HepG2 (cell line): ENCODE measurements around the gene ARF6. TPM values are rescaled to one million over a fixed set of nuclear protein-coding genes. Genes with fewer than 3 reads are reported as not detected.

Source experiments
- ATAC-seq: fragments of 200-7000 bp; cut with Tn5 transposase; 3 replicates; pipeline ENCODE4 v1.9.1; 2020; ENCODE audit warnings: mild to moderate bottlenecking, moderate library complexity
- BruUV-seq: library from RNA; stranded (reverse); fragments of 400-500 nt; replicated peaks from 2 replicates; lab custom pipeline; 2021; lab: Mats Ljungman, UMichigan
- CTCF ChIA-PET: fragments of 300-600 bp; formaldehyde crosslinking; extraction: SDS; loops from one replicate; lab custom pipeline; 2021; ENCODE audit warnings: low total read pairs, inconsistent platforms, low intra/inter-chr PET ratio; lab: Yijun Ruan, JAX
- POLR2A ChIA-PET: fragments of 350-600 bp; sonication (Branson Sonifier 250); formaldehyde crosslinking; loops from one replicate; lab custom pipeline; 2020; ENCODE audit warnings: antibody characterized with exemption, inconsistent platforms; lab: Yijun Ruan, JAX
- DNase-seq: peaks from one replicate; pipeline ENCODE4 v3.0.0-alpha.2; 2015; ENCODE audit warnings: low spot score
- FAIRE-seq: peaks from 3 replicates; lab custom pipeline; 2011; peaks lifted over from hg19 to GRCh38; lab: Jason Lieb, UNC
- H2AFZ ChIP-seq: one replicate; pipeline ENCODE4 v1.6.1; 2011; ENCODE audit warnings: low read length, inconsistent platforms
- H3K27ac ChIP-seq: fragments of 300-600 bp; 3 replicates; pipeline ENCODE4 v1.8.0; 2011; ENCODE audit warnings: mixed run types, mild to moderate bottlenecking, mixed read lengths, low read length, inconsistent platforms; ENCODE audit not compliant: insufficient read depth; ENCODE audit errors: extremely low read length
- H3K27me3 ChIP-seq, 2 experiments: fragments of 200-600 bp in 1 of 2; 2 replicates in 1 of 2; 3 replicates in 1 of 2; pipeline versions ENCODE4 v1.6.0 to v1.8.0; 2011; ENCODE audit warnings: low read length in 2 of 2, mild to moderate bottlenecking in 2 of 2, moderate library complexity in 2 of 2, inconsistent platforms in 1 of 2; ENCODE audit not compliant: insufficient read depth in 2 of 2, control insufficient read depth in 1 of 2
- H3K36me3 ChIP-seq, 2 experiments: fragments of 200-600 bp in 1 of 2; replicated peaks in 1 of 2; 2 replicates in 1 of 2; 3 replicates in 1 of 2; pipeline versions ENCODE4 v1.5.1 to v1.8.0; 2011; ENCODE audit warnings: low read length in 2 of 2, inconsistent platforms in 1 of 2; ENCODE audit not compliant: insufficient read depth in 2 of 2, control insufficient read depth in 1 of 2
- H3K4me1 ChIP-seq: 2 replicates; pipeline ENCODE4 v1.5.1; 2012; ENCODE audit warnings: low read length, inconsistent platforms; ENCODE audit not compliant: insufficient read depth
- H3K4me2 ChIP-seq: 2 replicates; pipeline ENCODE4 v1.6.0; 2011; ENCODE audit warnings: low read depth, low read length, inconsistent platforms
- H3K4me3 ChIP-seq, 3 experiments: fragments of 200-600 bp in 1 of 3; sonication (generic), shearing (Covaris generic) in 1 of 3; replicated peaks in 1 of 3; 2 replicates each; pipeline ENCODE4 v1.5.1; 2011 to 2016; ENCODE audit warnings: low read length in 3 of 3, inconsistent platforms in 2 of 3, low read depth in 2 of 3, mild to moderate bottlenecking in 2 of 3, control low read depth in 1 of 3, mixed read lengths in 1 of 3; ENCODE audit not compliant: insufficient read depth in 1 of 3
- H3K79me2 ChIP-seq: one replicate; pipeline ENCODE4 v1.6.1; 2011; ENCODE audit warnings: low read length, inconsistent platforms; ENCODE audit not compliant: insufficient read depth
- H3K9ac ChIP-seq: 2 replicates; pipeline ENCODE4 v1.6.0; 2011; ENCODE audit warnings: mild to moderate bottlenecking, low read depth, low read length, inconsistent platforms; ENCODE audit not compliant: insufficient read depth
- H3K9me3 ChIP-seq: 2 replicates; pipeline ENCODE4 v1.5.1; 2012; ENCODE audit warnings: mild to moderate bottlenecking, low read length
- H4K20me1 ChIP-seq: 2 replicates; pipeline ENCODE4 v1.6.0; 2011; ENCODE audit warnings: inconsistent platforms, mild to moderate bottlenecking, low read length, moderate library complexity; ENCODE audit not compliant: insufficient read depth
- GFI1 ChIP-seq: sonication (generic); formaldehyde crosslinking; IDR thresholded peaks from 2 replicates; pipeline ENCODE4 v1.5.0; 2020; ENCODE audit warnings: missing genetic modification reagents, mild to moderate bottlenecking, borderline replicate concordance
- HES4 ChIP-seq: sonication (generic); formaldehyde crosslinking; IDR thresholded peaks from 2 replicates; pipeline ENCODE4 v1.9.0; 2021; ENCODE audit warnings: mild to moderate bottlenecking, missing genetic modification reagents, borderline replicate concordance
- NCOA5 ChIP-seq: sonication (generic); formaldehyde crosslinking; IDR thresholded peaks from 2 replicates; pipeline ENCODE4 v1.4.0; 2020; ENCODE audit warnings: missing genetic modification reagents
- SIX4 ChIP-seq: sonication (generic); formaldehyde crosslinking; IDR thresholded peaks from 2 replicates; pipeline ENCODE4 v1.4.0; 2020; ENCODE audit warnings: missing genetic modification reagents
- ZNF501 ChIP-seq: sonication (generic); formaldehyde crosslinking; IDR thresholded peaks from 2 replicates; pipeline ENCODE4 v1.5.1; 2020; ENCODE audit warnings: mild to moderate bottlenecking, moderate library complexity, missing genetic modification reagents
- ZNF607 ChIP-seq: sonication (generic); formaldehyde crosslinking; IDR thresholded peaks from 2 replicates; pipeline ENCODE4 v1.5.1; 2020; ENCODE audit warnings: missing genetic modification reagents, mild to moderate bottlenecking, borderline replicate concordance
- ZNF775 ChIP-seq: sonication (generic); formaldehyde crosslinking; IDR thresholded peaks from 2 replicates; pipeline ENCODE4 v1.4.0; 2020; ENCODE audit warnings: missing genetic modification reagents, mild to moderate bottlenecking, moderate library complexity, borderline replicate concordance
- WGBS: methylation state at CpG from one replicate; pipeline ENCODE4 v1.1.6; 2017; ENCODE audit warnings: low lambda C conversion rate; 5-methylcytosine and 5-hydroxymethylcytosine counted together
- in situ Hi-C: cut with HindIII; loops from 2 replicates; pipeline ENCODE4 v1.10.0; 2017; ENCODE audit warnings: low pct_unique_long_range_greater_than_20kb; ENCODE audit not compliant: extremely low pct_ligation_motif_present
- intact Hi-C: fragments of 100-400 bp; cut with micrococcal nuclease; formaldehyde crosslinking; loops from one replicate; pipeline ENCODE4 v1.10.0; 2022; ENCODE audit not compliant: unreplicated experiment
- polyA plus RNA-seq, 8 experiments: library from polyadenylated mRNA; depleted of rRNA in 3 of 8; stranded (reverse) in 7 of 8; unstranded in 1 of 8; fragments of >200 nt; fragmentation: Illumina TruSeq in 4 of 8; extraction: Trizol in 4 of 8; gene quantifications; 2 replicates each; pipeline versions ENCODE4 v1.2.1 to v1.2.3, GENCODE V29; 2011 to 2016; ENCODE audit warnings: low read depth in 4 of 8, missing spikeins in 1 of 8, mixed read lengths in 1 of 8; ENCODE audit not compliant: insufficient read depth in 1 of 8
- total RNA-seq, 5 experiments: library from RNA; depleted of rRNA; stranded (reverse); fragments of >200 nt; fragmentation: Illumina TruSeq; extraction: Trizol; gene quantifications; 2 replicates each; pipeline ENCODE4 v1.2.3, GENCODE V29; 2016; ENCODE audit warnings: low read depth in 1 of 5
- TF ChIP-seq, protein P1 (sequence below): fragments of 450-650 bp; IDR thresholded peaks from 2 replicates; pipeline ENCODE4 v1.6.1; 2016
- TF ChIP-seq, protein P2 (sequence below): sonication (generic); formaldehyde crosslinking; IDR thresholded peaks from 2 replicates; pipeline ENCODE4 v1.5.0; 2020; ENCODE audit warnings: missing genetic modification reagents

ARF6 gene
- total and polyA plus RNA-seq, 2 of the 13 experiments (the other 11 are each of a cell fraction or from before 2014, with no cell fraction given), result 12.7 to 31.9 TPM

DNA sequence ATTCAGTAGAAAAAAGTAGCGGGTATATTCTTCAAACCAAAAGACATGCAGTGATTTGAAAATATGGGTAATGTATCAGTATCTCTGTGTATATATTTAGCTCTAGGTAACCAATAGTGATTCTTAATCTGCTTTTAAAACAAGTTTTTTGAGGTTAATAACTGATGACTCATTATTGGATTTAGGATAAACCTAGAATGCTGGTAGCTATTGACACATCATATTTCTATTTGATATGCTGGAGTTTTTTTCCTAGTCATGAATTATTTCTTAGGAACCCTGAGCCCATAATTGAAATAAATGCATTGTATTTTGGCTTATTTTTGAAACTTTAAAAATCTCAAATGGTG is 15.5 kb downstream of the ARF6 start:
- Histone ChIP-seq H3K27ac (no peak overlapping the region), H4K20me1 (no peaks in the 10 kb centered on the region), H3K9ac (no peak overlapping the region), H3K27me3 (no peaks in the 10 kb centered on the region; a peak in 1 of 5 replicates), H3K79me2 (no peaks in the 10 kb centered on the region), H2AFZ (no peak overlapping the region), H3K4me1 (peaks cover 22% of the 10 kb centered on the region), H3K4me2 (no peak overlapping the region), H3K36me3 (no peaks in the 10 kb centered on the region), H3K9me3 (no peaks in the 10 kb centered on the region), H3K4me3 (no peak overlapping the region)
- no peak for ATAC-seq
- WGBS, result 0% methylated on average over 1 of the region's 1 CpG
- ChIA-PET CTCF (no interaction called here), POLR2A (no interaction called here)
- TF ChIP-seq SIX4 (no peak), ZNF775 (no peak)
- in situ Hi-C loops (no loop called here), intact Hi-C loops (no loop called here)
- no peak for DNase-seq
- no TSS peak for BruUV-seq
- no peak for FAIRE-seq

DNA sequence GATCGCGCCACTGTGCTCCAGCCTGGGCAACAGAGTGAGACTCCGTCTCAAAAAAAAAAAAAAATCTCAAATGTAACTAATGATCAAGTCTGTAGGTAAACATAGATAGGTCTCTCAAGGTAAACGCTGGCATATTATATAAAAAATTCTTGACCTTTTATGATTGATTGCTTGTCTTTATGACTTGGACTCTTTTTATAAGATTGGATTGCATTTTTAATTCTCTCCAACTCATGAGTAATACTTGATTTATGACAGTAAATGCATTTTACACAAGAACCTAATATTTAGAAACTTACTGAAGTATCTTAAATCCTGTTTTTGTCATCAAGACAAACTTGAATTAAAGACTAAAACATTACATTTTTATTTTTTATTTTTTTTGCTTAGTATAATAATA is 16.1 kb downstream of the ARF6 start:
- no peak overlapping the region for H3K4me3 ChIP-seq
- no peak overlapping the region for H3K4me2 ChIP-seq
- no peak for TF ChIP-seq NCOA5 (CRISPR knock-in tag)
- no peak for DNase-seq
- no TSS peak for BruUV-seq
- H3K36me3 ChIP-seq, result no peaks in the 10 kb centered on the region
- no peak overlapping the region for H2AFZ ChIP-seq
- H4K20me1 ChIP-seq, result no peaks in the 10 kb centered on the region
- no peak for FAIRE-seq
- 97% methylated on average over 4 of the region's 4 CpGs for WGBS
- H3K4me1 ChIP-seq, result peaks cover 22% of the 10 kb centered on the region
- no peaks in the 10 kb centered on the region; a peak in 1 of 5 replicates for H3K27me3 ChIP-seq
- intact Hi-C loops, result no loop called here
- H3K27ac ChIP-seq, result no peak overlapping the region
- ChIA-PET POLR2A (no interaction called here), CTCF (no interaction called here)
- in situ Hi-C loops, result no loop called here
- no peak overlapping the region for H3K9ac ChIP-seq
- H3K9me3 ChIP-seq, result no peaks in the 10 kb centered on the region
- no peak for ATAC-seq
- H3K79me2 ChIP-seq, result no peaks in the 10 kb centered on the region

GRCh38 chr14:49915085-49915484 is 22.2 kb downstream of the ARF6 start:
- Histone ChIP-seq H3K9me3 (no peaks in the 10 kb centered on the region), H3K79me2 (no peaks in the 10 kb centered on the region), H3K27ac (no peak overlapping the region), H3K4me2 (no peak overlapping the region; the same call in 1 of the 2 replicates), H3K9ac (no peak overlapping the region), H3K4me1 (peaks cover 9% of the 10 kb centered on the region), H3K4me3 (no peak overlapping the region), H4K20me1 (no peaks in the 10 kb centered on the region), H3K36me3 (no peaks in the 10 kb centered on the region), H2AFZ (peak overlapping the region; percentile 21), H3K27me3 (no peaks in the 10 kb centered on the region)
- no peak for ATAC-seq
- BruUV-seq, result no TSS peak
- ChIA-PET POLR2A (no interaction called here), CTCF (no interaction called here)
- in situ Hi-C loops, result no loop called here
- no peak for FAIRE-seq
- no peak for DNase-seq
- intact Hi-C loops, result no loop called here
- TF ChIP-seq ZNF607 (CRISPR knock-in tag) (no peak), GFI1 (CRISPR knock-in tag) (no peak), HES4 (CRISPR knock-in tag) (no peak), ZNF501 (CRISPR knock-in tag) (no peak)
- TF ChIP-seq, protein P1, sequence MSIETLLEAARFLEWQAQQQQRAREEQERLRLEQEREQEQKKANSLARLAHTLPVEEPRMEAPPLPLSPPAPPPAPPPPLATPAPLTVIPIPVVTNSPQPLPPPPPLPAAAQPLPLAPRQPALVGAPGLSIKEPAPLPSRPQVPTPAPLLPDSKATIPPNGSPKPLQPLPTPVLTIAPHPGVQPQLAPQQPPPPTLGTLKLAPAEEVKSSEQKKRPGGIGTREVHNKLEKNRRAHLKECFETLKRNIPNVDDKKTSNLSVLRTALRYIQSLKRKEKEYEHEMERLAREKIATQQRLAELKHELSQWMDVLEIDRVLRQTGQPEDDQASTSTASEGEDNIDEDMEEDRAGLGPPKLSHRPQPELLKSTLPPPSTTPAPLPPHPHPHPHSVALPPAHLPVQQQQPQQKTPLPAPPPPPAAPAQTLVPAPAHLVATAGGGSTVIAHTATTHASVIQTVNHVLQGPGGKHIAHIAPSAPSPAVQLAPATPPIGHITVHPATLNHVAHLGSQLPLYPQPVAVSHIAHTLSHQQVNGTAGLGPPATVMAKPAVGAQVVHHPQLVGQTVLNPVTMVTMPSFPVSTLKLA, result no peak
- TF ChIP-seq, protein P2, sequence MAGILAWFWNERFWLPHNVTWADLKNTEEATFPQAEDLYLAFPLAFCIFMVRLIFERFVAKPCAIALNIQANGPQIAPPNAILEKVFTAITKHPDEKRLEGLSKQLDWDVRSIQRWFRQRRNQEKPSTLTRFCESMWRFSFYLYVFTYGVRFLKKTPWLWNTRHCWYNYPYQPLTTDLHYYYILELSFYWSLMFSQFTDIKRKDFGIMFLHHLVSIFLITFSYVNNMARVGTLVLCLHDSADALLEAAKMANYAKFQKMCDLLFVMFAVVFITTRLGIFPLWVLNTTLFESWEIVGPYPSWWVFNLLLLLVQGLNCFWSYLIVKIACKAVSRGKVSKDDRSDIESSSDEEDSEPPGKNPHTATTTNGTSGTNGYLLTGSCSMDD, result no peak
